ENCODE data around the gene KDM8.

KDM8 gene

GRCh38 chr16:27203507-27204311, at the start of gene KDM8:
TSS of gene KDM8 (plus strand) at chr16:27203526. CDS start at chr16:27210124, 6,598 bp downstream.
- DNase-seq = peak; percentile 99

- DNase-seq = peak; percentile 45
These were observed 48.4 kb upstream of the KDM8 start for GRCh38 chr16:27154705-27155521.

GRCh38 chr16:27156579-27156978, 46.7 kb upstream of the KDM8 start:
- DNase-seq = no peak

GRCh38 chr16:27161398-27161797, 41.9 kb upstream of the KDM8 start:
- DNase-seq = no peak

GRCh38 chr16:27164352-27164751, 39.0 kb upstream of the KDM8 start:
- DNase-seq = no peak

GRCh38 chr16:27165576-27165975, 37.8 kb upstream of the KDM8 start:
- no peak for DNase-seq

- no peak for DNase-seq
These were observed 34.5 kb upstream of the KDM8 start for GRCh38 chr16:27168790-27169189.

GRCh38 chr16:27169511-27170071, 33.7 kb upstream of the KDM8 start:
- DNase-seq = no peak

GRCh38 chr16:27171584-27171983, 31.7 kb upstream of the KDM8 start:
- no peak for DNase-seq

GRCh38 chr16:27174007-27174406, 29.3 kb upstream of the KDM8 start:
- DNase-seq = no peak

- DNase-seq = no peak
These were observed 28.5 kb upstream of the KDM8 start for GRCh38 chr16:27174798-27175197.

- no peak for DNase-seq
These were observed 27.4 kb upstream of the KDM8 start for GRCh38 chr16:27175888-27176287.

- DNase-seq = no peak
These were observed 26.1 kb upstream of the KDM8 start for GRCh38 chr16:27177031-27177774.

- DNase-seq = peak; percentile 71
These were observed 23.7 kb upstream of the KDM8 start for GRCh38 chr16:27179500-27180072.

- no peak for DNase-seq
These were observed 22.1 kb upstream of the KDM8 start for GRCh38 chr16:27181019-27181790.

GRCh38 chr16:27182906-27183405, 20.4 kb upstream of the KDM8 start:
- no peak for DNase-seq

- DNase-seq = no peak
These were observed 17.6 kb upstream of the KDM8 start for GRCh38 chr16:27185776-27186130.

GRCh38 chr16:27188633-27189032, 14.7 kb upstream of the KDM8 start:
- no peak for DNase-seq

- DNase-seq = no peak
These were observed 13.9 kb upstream of the KDM8 start for GRCh38 chr16:27189335-27189972.

GRCh38 chr16:27190316-27190871, 12.9 kb upstream of the KDM8 start:
- no peak for DNase-seq
